Neuronal stem cell (in vitro differentiated cells): Measurements from ENCODE around the gene MECR. TPM values are rescaled to one million over a fixed set of nuclear protein-coding genes. Genes with fewer than 3 reads are reported as not detected.

Experiments
- DNase-seq: peaks from one replicate; pipeline ENCODE4 v3.0.0-alpha.2; 2013; ENCODE audit warnings: low spot score
- H2AFZ ChIP-seq: one replicate; pipeline ENCODE4 v1.6.1; 2013; ENCODE audit warnings: mild to moderate bottlenecking, low read length, inconsistent platforms
- H2AK5ac ChIP-seq: 2 replicates; pipeline ENCODE4 v1.6.1; 2013; ENCODE audit warnings: low read depth, mild to moderate bottlenecking, inconsistent platforms, low read length, moderate library complexity, mixed read lengths
- H2BK120ac ChIP-seq: 2 replicates; pipeline ENCODE4 v1.6.1; 2013; ENCODE audit warnings: low read depth, mild to moderate bottlenecking, inconsistent platforms, low read length, moderate library complexity, mixed read lengths
- H2BK12ac ChIP-seq: one replicate; pipeline ENCODE4 v1.6.1; 2013; ENCODE audit warnings: low read length, inconsistent platforms
- H2BK15ac ChIP-seq: 2 replicates; pipeline ENCODE4 v1.6.1; 2013; ENCODE audit warnings: mild to moderate bottlenecking, low read length, inconsistent platforms, mixed read lengths
- H2BK5ac ChIP-seq: one replicate; pipeline ENCODE4 v1.6.1; 2013; ENCODE audit warnings: inconsistent platforms, mild to moderate bottlenecking, low read length, moderate library complexity
- H3K14ac ChIP-seq: one replicate; pipeline ENCODE4 v1.6.1; 2013; ENCODE audit warnings: low read length, inconsistent platforms
- H3K18ac ChIP-seq: 2 replicates; pipeline ENCODE4 v1.6.1; 2013; ENCODE audit warnings: low read length, inconsistent platforms
- H3K23ac ChIP-seq: 2 replicates; pipeline ENCODE4 v1.6.1; 2013; ENCODE audit warnings: low read depth, mild to moderate bottlenecking, mixed read lengths, low read length, inconsistent platforms; ENCODE audit not compliant: poor library complexity
- H3K27ac ChIP-seq: replicated peaks from 3 replicates; pipeline ENCODE4 v1.5.1; 2013; ENCODE audit warnings: low read length, inconsistent platforms
- H3K27me3 ChIP-seq, 3 experiments: 2 replicates each; pipeline ENCODE4 v1.6.1; 2013; ENCODE audit warnings: low read length in 3 of 3, mild to moderate bottlenecking in 2 of 3, inconsistent platforms in 1 of 3, low read depth in 1 of 3, mixed read lengths in 1 of 3, moderate library complexity in 1 of 3; ENCODE audit not compliant: control insufficient read depth in 3 of 3, insufficient read depth in 3 of 3
- H3K36me3 ChIP-seq, 2 donors: replicated peaks in 1 of 2; 2 replicates each; pipeline ENCODE4 v1.6.1; 2013; ENCODE audit warnings: low read length in 2 of 2; ENCODE audit not compliant: control insufficient read depth in 2 of 2, insufficient read depth in 2 of 2
- H3K4ac ChIP-seq: 2 replicates; pipeline ENCODE4 v1.6.1; 2013; ENCODE audit warnings: inconsistent platforms, mild to moderate bottlenecking, low read length, moderate library complexity
- H3K4me1 ChIP-seq, 2 donors: 1 replicate in 1 of 2; 2 replicates in 1 of 2; pipeline ENCODE4 v1.6.1; 2013; ENCODE audit warnings: low read length in 2 of 2, low read depth in 1 of 2; ENCODE audit not compliant: control insufficient read depth in 2 of 2, insufficient read depth in 1 of 2
- H3K4me2 ChIP-seq: one replicate; pipeline ENCODE4 v1.6.1; 2013; ENCODE audit warnings: mild to moderate bottlenecking, low read length, inconsistent platforms; ENCODE audit not compliant: insufficient read depth, poor library complexity, severe bottlenecking
- H3K4me3 ChIP-seq, 2 donors: 2 replicates each; pipeline ENCODE4 v1.5.1; 2013; ENCODE audit warnings: low read length in 2 of 2, mild to moderate bottlenecking in 2 of 2, inconsistent platforms in 1 of 2, moderate library complexity in 1 of 2
- H3K79me1 ChIP-seq: one replicate; pipeline ENCODE4 v1.6.1; 2013; ENCODE audit warnings: low read depth, mild to moderate bottlenecking, inconsistent platforms, low read length, moderate library complexity
- H3K9ac ChIP-seq: one replicate; pipeline ENCODE4 v1.6.1; 2013; ENCODE audit warnings: mild to moderate bottlenecking, low read depth, low read length, inconsistent platforms; ENCODE audit not compliant: poor library complexity
- H3K9me3 ChIP-seq, 2 donors: replicated peaks in 1 of 2; 2 replicates each; pipeline versions ENCODE3 to v1.6.1; 2013; ENCODE audit warnings: low read length in 2 of 2, mild to moderate bottlenecking in 2 of 2, inconsistent platforms in 1 of 2, low read depth in 1 of 2, mixed read lengths in 1 of 2, moderate library complexity in 1 of 2; ENCODE audit not compliant: control insufficient read depth in 2 of 2, insufficient read depth in 1 of 2
- H4K8ac ChIP-seq: one replicate; pipeline ENCODE4 v1.6.1; 2013; ENCODE audit warnings: low read depth, mild to moderate bottlenecking, inconsistent platforms, low read length, moderate library complexity
- H4K91ac ChIP-seq: one replicate; pipeline ENCODE4 v1.6.1; 2013; ENCODE audit warnings: low read length, low read depth, mild to moderate bottlenecking, inconsistent platforms; ENCODE audit not compliant: poor library complexity
- WGBS, 2 donors: extraction: QIAGEN DNeasy Blood & Tissue Kit; methylation state at CpG; one replicate each; pipeline ENCODE4 v1.1.7; 2013; ENCODE audit warnings: missing lambda C conversion rate in 2 of 2, mixed read lengths in 1 of 2; ENCODE audit not compliant: insufficient read length in 2 of 2, insufficient replicate concordance in 1 of 2; ENCODE audit errors: extremely low coverage in 2 of 2; 5-methylcytosine and 5-hydroxymethylcytosine counted together
- small RNA-seq: library from polyadenylated mRNA; stranded (forward); fragments of <200 nt; extraction: miRNeasy Mini kit (QIAGEN cat#:217004); gene quantifications from one replicate; pipeline ENCODE3, GENCODE V24; 2013; ENCODE audit not compliant: insufficient read depth

The MECR gene

DNA sequence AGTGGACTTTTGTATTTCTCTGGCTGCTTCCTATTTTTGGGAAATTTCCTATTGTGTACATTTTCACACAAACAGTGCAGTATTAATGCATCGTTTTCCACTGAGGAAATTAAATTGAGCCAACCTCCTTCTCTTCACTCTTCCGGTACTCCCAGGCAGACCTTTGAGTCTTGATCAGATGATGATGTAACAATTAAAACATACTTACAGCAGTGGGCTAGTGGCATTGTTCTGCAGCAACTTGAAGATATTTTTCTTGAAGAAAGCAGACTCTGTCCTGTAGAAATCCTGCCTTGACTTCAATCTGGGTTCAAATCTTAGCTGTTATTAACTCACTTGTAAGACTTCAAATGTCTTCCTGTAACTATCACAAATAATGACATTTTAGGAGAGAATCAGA lies 88.0 kb downstream of the MECR start:
- Histone ChIP-seq H3K4me2 (no peak overlapping the region), H2AFZ (no peak overlapping the region), H3K9me3 (no peaks in the 10 kb centered on the region), H2BK15ac (no peak overlapping the region), H2BK120ac (no peak overlapping the region), H3K23ac (no peak overlapping the region), H3K27ac (no peak overlapping the region), H3K9ac (no peak overlapping the region), H4K8ac (no peak overlapping the region), H2AK5ac (no peak overlapping the region), H3K18ac (no peak overlapping the region), H3K4me3 (no peak overlapping the region), H3K79me1 (no peaks in the 10 kb centered on the region), H3K14ac (no peak overlapping the region), H2BK5ac (no peak overlapping the region), H3K36me3 (peaks cover 17 to 42% of the 10 kb centered on the region in 2 donors), H4K91ac (no peak overlapping the region), H3K4ac (no peak overlapping the region), H3K4me1 (no peaks in the 10 kb centered on the region), H3K27me3 (no peaks in the 10 kb centered on the region), H2BK12ac (no peak overlapping the region)
- DNase-seq: no peak
- WGBS, 2 donors: no CpG with 5 or more reads among the region's 2 CpGs

Small RNAs within 50 kb of the gene (small RNA-seq; reads per million reads assigned to genes)
- not detected for gene RF02271
